GM12873 (cell line): ENCODE results near the gene SNX17.

ENCODE experiments used
- TF ChIP-seq, protein P1 (sequence below): IDR thresholded peaks from 2 replicates; pipeline ENCODE4 v1.5.1; 2012; ENCODE audit warnings: low read depth, mild to moderate bottlenecking, moderate library complexity, low read length, control low read depth; ENCODE audit not compliant: insufficient read depth; ENCODE audit errors: missing control alignments

SNX17 gene

GRCh38 chr2:27372937-27373336 lies 2.5 kb downstream of the SNX17 start:
- TF ChIP-seq, protein P1, sequence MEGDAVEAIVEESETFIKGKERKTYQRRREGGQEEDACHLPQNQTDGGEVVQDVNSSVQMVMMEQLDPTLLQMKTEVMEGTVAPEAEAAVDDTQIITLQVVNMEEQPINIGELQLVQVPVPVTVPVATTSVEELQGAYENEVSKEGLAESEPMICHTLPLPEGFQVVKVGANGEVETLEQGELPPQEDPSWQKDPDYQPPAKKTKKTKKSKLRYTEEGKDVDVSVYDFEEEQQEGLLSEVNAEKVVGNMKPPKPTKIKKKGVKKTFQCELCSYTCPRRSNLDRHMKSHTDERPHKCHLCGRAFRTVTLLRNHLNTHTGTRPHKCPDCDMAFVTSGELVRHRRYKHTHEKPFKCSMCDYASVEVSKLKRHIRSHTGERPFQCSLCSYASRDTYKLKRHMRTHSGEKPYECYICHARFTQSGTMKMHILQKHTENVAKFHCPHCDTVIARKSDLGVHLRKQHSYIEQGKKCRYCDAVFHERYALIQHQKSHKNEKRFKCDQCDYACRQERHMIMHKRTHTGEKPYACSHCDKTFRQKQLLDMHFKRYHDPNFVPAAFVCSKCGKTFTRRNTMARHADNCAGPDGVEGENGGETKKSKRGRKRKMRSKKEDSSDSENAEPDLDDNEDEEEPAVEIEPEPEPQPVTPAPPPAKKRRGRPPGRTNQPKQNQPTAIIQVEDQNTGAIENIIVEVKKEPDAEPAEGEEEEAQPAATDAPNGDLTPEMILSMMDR, result no peak

GRCh38 chr2:27373567-27373966 lies 3.2 kb downstream of the SNX17 start:
- TF ChIP-seq, protein P1, result no peak

DNA sequence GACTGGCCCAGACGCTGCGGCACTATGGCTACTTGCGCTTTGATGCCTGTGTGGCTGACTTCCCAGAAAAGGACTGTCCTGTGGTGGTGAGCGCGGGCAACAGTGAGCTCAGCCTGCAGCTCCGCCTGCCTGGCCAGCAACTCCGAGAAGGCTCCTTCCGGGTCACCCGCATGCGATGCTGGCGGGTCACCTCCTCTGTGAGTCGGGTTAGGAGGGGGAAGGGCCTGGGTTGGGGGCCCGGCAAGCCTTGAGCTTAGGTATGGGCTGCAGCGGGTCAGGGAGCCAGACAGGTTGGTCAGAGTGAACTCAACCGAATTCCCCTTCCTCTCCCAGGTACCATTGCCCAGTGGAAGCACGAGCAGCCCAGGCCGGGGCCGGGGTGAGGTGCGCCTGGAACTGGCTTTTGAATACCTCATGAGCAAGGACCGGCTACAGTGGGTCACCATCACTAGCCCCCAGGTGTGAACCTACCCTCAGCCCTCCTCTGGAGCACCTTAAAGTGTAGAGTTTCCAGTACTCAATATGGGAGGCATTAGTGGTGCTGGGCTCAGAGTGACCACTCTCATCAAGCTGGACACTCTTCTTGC lies 5.2 kb downstream of the SNX17 start:
- TF ChIP-seq, protein P1, result no peak

DNA sequence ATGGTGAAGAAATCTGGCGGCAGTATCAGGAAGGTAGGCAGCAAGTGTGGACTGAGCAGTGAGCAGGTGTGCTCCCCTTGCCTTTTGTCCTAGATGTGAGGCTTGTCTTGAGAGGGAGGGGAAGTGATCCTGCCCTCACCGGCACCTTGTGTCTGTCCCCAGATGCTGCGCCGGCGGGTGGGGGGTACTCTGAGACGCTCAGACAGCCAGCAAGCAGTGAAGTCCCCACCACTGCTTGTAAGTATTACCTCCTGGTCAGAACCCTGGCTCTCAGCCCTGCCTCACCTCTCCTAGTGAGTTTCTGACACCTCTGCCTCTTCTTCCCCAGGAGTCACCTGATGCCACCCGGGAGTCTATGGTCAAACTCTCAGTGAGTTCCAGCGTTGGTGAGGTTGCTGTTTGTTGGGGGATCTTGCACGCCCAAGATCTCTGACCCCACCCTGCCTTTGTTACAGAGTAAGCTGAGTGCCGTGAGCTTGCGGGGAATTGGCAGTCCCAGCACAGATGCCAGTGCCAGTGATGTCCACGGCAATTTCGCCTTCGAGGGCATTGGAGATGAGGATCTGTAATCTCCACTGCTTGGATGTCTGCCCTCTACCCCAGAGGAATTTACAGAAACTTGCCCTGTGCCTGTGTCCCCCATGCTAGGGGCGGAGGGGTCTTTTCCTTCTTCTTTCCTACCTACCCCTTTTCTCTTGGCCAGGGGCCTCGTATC lies 5.9 kb downstream of the SNX17 start:
- TF ChIP-seq, protein P1, result no peak

- TF ChIP-seq, protein P1, result no peak
Observed at GRCh38 chr2:27376866-27377617, 6.6 kb downstream of the SNX17 start.

GRCh38 chr2:27377618-27378095 lies 7.2 kb downstream of the SNX17 start:
- TF ChIP-seq, protein P1, result no peak
